Rectal smooth muscle tissue (tissue), 1 donor: ENCODE data around the gene R3HDM4.

Experiments used
- H3K27ac ChIP-seq: one replicate; pipeline ENCODE4 v1.7.0; 2013; ENCODE audit warnings: low read depth, low read length, inconsistent platforms
- H3K27me3 ChIP-seq: one replicate; pipeline ENCODE4 v1.7.0; 2013; ENCODE audit warnings: low read length; ENCODE audit not compliant: control insufficient read depth, insufficient read depth
- H3K36me3 ChIP-seq: one replicate; pipeline ENCODE4 v1.7.0; 2013; ENCODE audit warnings: low read length; ENCODE audit not compliant: control insufficient read depth, insufficient read depth
- H3K4me1 ChIP-seq: one replicate; pipeline ENCODE4 v1.7.0; 2013; ENCODE audit warnings: low read length; ENCODE audit not compliant: control insufficient read depth, insufficient read depth
- H3K4me3 ChIP-seq: one replicate; pipeline ENCODE4 v1.7.0; 2013; ENCODE audit warnings: low read length
- H3K9ac ChIP-seq: one replicate; pipeline ENCODE4 v1.7.0; 2013; ENCODE audit warnings: low read length

Gene R3HDM4

DNA sequence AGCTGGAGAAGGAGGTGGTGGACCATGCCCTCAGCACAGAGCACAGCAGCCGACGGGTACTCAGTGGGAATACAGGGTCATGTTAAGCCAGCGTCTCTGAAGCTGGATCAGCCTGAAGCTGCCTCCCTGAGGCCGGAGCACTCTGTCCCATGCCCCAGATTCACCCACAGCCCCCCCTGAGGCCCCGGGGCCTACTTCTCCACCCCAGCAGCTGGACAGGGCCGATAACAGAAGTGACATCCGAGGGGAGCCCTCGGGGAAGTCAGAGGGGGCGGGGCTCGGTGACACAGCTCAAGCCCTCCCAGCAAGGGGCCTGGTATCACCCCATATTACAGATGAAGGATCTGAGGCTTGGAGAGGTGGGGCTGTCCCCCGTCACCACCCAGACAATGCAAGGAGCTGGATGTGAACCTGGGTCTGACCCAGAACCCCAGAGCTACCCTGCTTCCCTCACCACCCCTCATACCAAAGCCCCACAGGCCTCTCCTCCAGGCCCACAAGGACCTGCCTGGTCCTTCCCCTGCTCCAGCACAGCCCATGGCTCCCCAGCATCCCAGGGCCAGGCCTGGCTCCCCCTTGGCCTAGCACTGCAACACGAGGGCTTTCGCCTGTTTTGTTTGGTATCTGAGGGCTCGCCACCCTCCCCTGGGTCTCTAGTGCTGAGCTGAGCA, 5.7 kb downstream of the R3HDM4 start:
- H3K4me1 ChIP-seq, result no peaks in the 10 kb centered on the region
- no peak overlapping the region for H3K9ac ChIP-seq
- no peak overlapping the region for H3K27ac ChIP-seq
- no peak overlapping the region for H3K4me3 ChIP-seq
- H3K27me3 ChIP-seq, result no peaks in the 10 kb centered on the region
- H3K36me3 ChIP-seq, result no peaks in the 10 kb centered on the region

DNA sequence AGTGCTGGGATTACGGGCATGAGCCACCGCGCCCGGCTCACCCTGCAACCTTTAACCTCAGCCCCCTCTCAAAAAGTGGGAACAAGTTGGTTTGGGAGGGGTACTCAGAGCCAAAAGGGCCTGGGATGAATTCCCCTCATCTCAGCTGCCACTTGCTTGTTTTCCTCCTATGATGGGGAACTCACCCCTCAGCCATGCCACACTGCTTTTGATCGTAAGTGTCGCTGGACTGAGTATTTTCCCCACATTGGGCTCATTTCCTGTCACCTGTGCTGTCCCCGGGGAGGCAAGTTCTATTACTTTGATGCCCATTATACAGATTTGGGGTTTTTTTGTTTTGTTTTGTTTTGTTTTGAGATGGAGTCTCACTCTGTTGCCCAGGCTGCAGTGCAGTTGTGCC, 6.5 kb downstream of the R3HDM4 start:
- Histone ChIP-seq H3K4me3 (no peak overlapping the region), H3K27ac (no peak overlapping the region), H3K4me1 (no peaks in the 10 kb centered on the region), H3K9ac (no peak overlapping the region), H3K27me3 (no peaks in the 10 kb centered on the region), H3K36me3 (peaks cover 4% of the 10 kb centered on the region)

GRCh38 chr19:904545-904944, 8.5 kb downstream of the R3HDM4 start:
- H3K27ac ChIP-seq, result no peak overlapping the region
- H3K4me3 ChIP-seq, result no peak overlapping the region
- H3K4me1 ChIP-seq, result no peaks in the 10 kb centered on the region
- no peak overlapping the region for H3K9ac ChIP-seq
- no peaks in the 10 kb centered on the region for H3K27me3 ChIP-seq
- H3K36me3 ChIP-seq, result peaks cover 4% of the 10 kb centered on the region

- Histone ChIP-seq H3K4me3 (no peak overlapping the region), H3K4me1 (no peaks in the 10 kb centered on the region), H3K27me3 (no peaks in the 10 kb centered on the region), H3K9ac (no peak overlapping the region), H3K27ac (no peak overlapping the region), H3K36me3 (peaks cover 4% of the 10 kb centered on the region)
Observed at GRCh38 chr19:903266-903797, 9.7 kb downstream of the R3HDM4 start.

DNA sequence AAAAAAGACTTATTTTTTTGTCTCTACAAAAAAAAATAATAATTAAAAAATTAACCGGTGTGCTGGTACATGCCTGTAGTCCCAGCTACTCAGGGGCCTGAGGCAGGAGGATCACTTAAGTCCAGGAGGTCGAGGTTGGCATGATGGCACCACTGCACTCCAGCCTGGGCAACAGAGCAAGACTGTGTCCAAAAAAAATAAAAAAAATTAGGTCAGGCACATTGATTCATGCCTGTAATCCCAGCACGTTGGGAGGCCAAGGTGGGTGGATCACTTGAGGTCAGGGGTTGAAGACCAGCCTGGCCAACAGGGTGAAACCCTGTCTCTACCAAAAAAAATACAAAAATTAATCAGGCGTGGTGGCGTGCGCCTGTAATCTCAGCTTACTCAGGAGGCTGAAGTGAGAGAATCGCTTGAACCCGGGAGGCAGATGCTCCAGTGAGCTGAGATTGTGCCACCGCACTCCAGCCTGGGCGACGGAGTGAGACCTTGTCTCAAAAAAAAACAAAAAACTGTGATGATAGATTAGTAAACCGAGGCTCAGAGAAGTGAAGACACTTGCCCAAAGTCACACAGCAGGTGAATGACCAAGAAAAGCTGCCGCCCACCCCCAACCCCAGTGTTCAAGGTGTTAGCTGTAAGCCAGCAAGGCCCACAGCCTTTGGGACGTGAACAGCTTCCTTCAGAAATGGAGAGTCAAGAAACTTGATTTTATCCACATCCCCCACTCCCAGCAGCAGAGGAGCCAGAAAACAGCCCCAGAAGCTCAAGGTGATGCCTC, 10.4 kb downstream of the R3HDM4 start:
- Histone ChIP-seq H3K9ac (no peak overlapping the region), H3K36me3 (peaks cover 4% of the 10 kb centered on the region), H3K4me1 (no peaks in the 10 kb centered on the region), H3K27me3 (no peaks in the 10 kb centered on the region), H3K27ac (no peak overlapping the region), H3K4me3 (no peak overlapping the region)

DNA sequence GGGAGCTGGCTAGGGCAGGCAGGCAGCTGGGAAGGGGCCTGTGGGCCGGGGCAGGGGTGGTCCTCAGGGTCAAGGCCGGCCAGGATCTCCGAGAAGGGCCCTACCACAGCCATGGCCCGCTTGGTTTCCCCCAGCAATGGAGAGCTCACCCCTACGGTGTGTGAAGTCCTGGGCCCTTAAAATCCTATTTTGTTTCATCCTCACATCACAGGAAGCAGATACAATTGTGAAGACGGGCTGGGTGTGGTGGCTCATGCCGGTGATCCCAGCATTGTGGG, 11.0 kb downstream of the R3HDM4 start:
- H3K4me1 ChIP-seq, result no peaks in the 10 kb centered on the region
- no peak overlapping the region for H3K27ac ChIP-seq
- no peak overlapping the region for H3K9ac ChIP-seq
- peaks cover 4% of the 10 kb centered on the region for H3K36me3 ChIP-seq
- H3K4me3 ChIP-seq, result no peak overlapping the region
- no peaks in the 10 kb centered on the region for H3K27me3 ChIP-seq

DNA sequence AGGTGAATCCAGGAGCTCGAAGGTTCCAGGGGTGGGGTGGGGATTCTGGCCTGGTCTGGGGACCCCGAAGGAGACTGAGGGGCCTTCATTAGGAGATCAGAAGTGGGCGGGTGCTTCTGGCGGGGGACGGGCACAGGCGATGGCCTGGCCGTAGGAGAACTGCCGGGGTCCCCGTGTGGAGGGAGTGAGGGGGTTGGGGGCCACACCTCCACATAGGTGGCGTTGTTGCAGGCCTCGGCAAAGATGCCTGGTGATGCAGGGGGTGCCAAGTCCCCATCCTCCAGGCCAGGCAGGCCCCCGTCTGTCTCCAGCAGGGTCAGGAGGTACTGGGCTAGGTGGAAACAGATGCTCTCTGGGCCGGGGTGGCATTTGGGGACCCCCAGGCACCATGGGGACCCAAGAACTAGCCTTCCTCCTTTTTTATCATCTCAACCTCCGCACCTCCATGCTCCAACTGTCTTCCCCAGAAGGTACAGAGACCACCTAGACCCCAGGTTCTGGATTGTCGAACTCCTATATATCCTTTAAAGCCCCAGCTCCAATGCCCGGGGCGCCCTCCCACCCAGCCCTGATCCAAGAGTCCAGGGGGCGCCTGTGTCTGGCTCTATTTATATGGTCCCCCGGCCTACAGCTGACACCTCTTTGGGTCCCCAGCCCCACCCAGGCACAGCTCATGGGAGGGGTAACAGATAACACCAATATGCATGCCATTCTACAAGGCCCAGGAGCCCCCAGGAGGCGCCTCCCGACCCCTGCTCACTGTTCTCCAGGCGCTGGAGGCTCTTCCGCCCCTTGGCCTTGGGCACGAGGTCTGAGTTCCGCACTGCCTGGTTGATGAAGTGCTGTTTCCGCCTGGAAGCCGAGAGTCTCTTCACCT, 11.6 kb downstream of the R3HDM4 start:
- no peaks in the 10 kb centered on the region for H3K27me3 ChIP-seq
- no peaks in the 10 kb centered on the region for H3K4me1 ChIP-seq
- H3K4me3 ChIP-seq, result no peak overlapping the region
- H3K27ac ChIP-seq, result no peak overlapping the region
- H3K36me3 ChIP-seq, result peaks cover 4% of the 10 kb centered on the region
- no peak overlapping the region for H3K9ac ChIP-seq

- no peaks in the 10 kb centered on the region for H3K4me1 ChIP-seq
- H3K4me3 ChIP-seq, result no peak overlapping the region
- peaks cover 4% of the 10 kb centered on the region for H3K36me3 ChIP-seq
- no peak overlapping the region for H3K27ac ChIP-seq
- H3K27me3 ChIP-seq, result no peaks in the 10 kb centered on the region
- H3K9ac ChIP-seq, result no peak overlapping the region
Observed at GRCh38 chr19:900302-901111, 12.5 kb downstream of the R3HDM4 start.

- no peak overlapping the region for H3K27ac ChIP-seq
- no peaks in the 10 kb centered on the region for H3K4me1 ChIP-seq
- H3K9ac ChIP-seq, result no peak overlapping the region
- peaks cover 4% of the 10 kb centered on the region for H3K36me3 ChIP-seq
- H3K4me3 ChIP-seq, result no peak overlapping the region
- no peaks in the 10 kb centered on the region for H3K27me3 ChIP-seq
Observed at GRCh38 chr19:900043-900301, 13.0 kb downstream of the R3HDM4 start.

- H3K4me1 ChIP-seq, result no peaks in the 10 kb centered on the region
- no peak overlapping the region for H3K4me3 ChIP-seq
- peaks cover 4% of the 10 kb centered on the region for H3K36me3 ChIP-seq
- no peaks in the 10 kb centered on the region for H3K27me3 ChIP-seq
- no peak overlapping the region for H3K27ac ChIP-seq
- H3K9ac ChIP-seq, result no peak overlapping the region
Observed at GRCh38 chr19:899336-900042, 13.5 kb downstream of the R3HDM4 start.

GRCh38 chr19:898663-899062, 14.4 kb downstream of the R3HDM4 start:
- H3K9ac ChIP-seq, result no peak overlapping the region
- no peaks in the 10 kb centered on the region for H3K4me1 ChIP-seq
- H3K27me3 ChIP-seq, result no peaks in the 10 kb centered on the region
- H3K36me3 ChIP-seq, result peaks cover 4% of the 10 kb centered on the region
- no peak overlapping the region for H3K27ac ChIP-seq
- no peak overlapping the region for H3K4me3 ChIP-seq
